B cell (primary cell): Measurements from ENCODE around the gene ITFG2. TPM values are rescaled to one million over a fixed set of nuclear protein-coding genes. Genes with fewer than 3 reads are reported as not detected.

Experiments used
- ATAC-seq: fragments of 200-7000 bp; cut with Tn5 transposase; one replicate; pipeline ENCODE4 v1.10.0; 2021; ENCODE audit warnings: low read depth, mild to moderate bottlenecking, moderate number of reproducible peaks, moderate library complexity
- CTCF ChIA-PET: fragments of 350-600 bp; sonication (Branson Sonifier 250); formaldehyde crosslinking; loops from one replicate; lab custom pipeline; 2021; ENCODE audit warnings: antibody characterized with exemption, inconsistent platforms; lab: Charles Lee
- POLR2A ChIA-PET: fragments of 350-600 bp; sonication (Branson Sonifier 250); formaldehyde crosslinking; loops from one replicate; lab custom pipeline; 2021; ENCODE audit warnings: antibody characterized with exemption; lab: Charles Lee
- DNase-seq: peaks from one replicate; pipeline ENCODE4 v3.0.0; 2013
- H2AFZ ChIP-seq: 2 replicates; pipeline ENCODE4 v1.6.1; 2012; ENCODE audit warnings: mild to moderate bottlenecking, low read depth, low read length; ENCODE audit not compliant: insufficient read depth, poor library complexity, severe bottlenecking
- H3K27ac ChIP-seq, 2 donors: 1 replicate in 1 of 2; 2 replicates in 1 of 2; pipeline ENCODE4 v1.5.1; 2012 to 2013; ENCODE audit warnings: low read length in 2 of 2, mild to moderate bottlenecking in 2 of 2, moderate library complexity in 1 of 2
- H3K27me3 ChIP-seq, 4 experiments: fragments of 200-600 bp in 1 of 4; sonication (generic) in 1 of 4; replicated peaks in 1 of 4; 1 replicate in 2 of 4; 2 replicates in 2 of 4; pipeline versions ENCODE4 v1.6.1 to v1.7.0; 2013 to 2016; ENCODE audit warnings: low read length in 3 of 4, mild to moderate bottlenecking in 2 of 4, mixed read lengths in 1 of 4, moderate library complexity in 1 of 4; ENCODE audit not compliant: insufficient read depth in 4 of 4, control insufficient read depth in 3 of 4; ENCODE audit errors: control extremely low read depth in 1 of 4
- H3K36me3 ChIP-seq, 2 experiments: replicated peaks in 1 of 2; 1 replicate in 1 of 2; 2 replicates in 1 of 2; pipeline versions ENCODE4 v1.6.1 to v1.7.1; 2013; ENCODE audit warnings: low read length in 1 of 2; ENCODE audit not compliant: insufficient read depth in 2 of 2, control insufficient read depth in 1 of 2; ENCODE audit errors: control extremely low read depth in 1 of 2, extremely low read depth in 1 of 2
- H3K4me1 ChIP-seq, 2 donors: fragments of 200-600 bp in 1 of 2; sonication (generic) in 1 of 2; 1 replicate in 1 of 2; 2 replicates in 1 of 2; pipeline versions ENCODE4 v1.5.1 to v1.6.1; 2013 to 2017; ENCODE audit warnings: low read length in 2 of 2; ENCODE audit not compliant: control insufficient read depth in 2 of 2, insufficient read depth in 2 of 2
- H3K4me2 ChIP-seq: replicated peaks from 2 replicates; pipeline ENCODE3; 2012; ENCODE audit warnings: mild to moderate bottlenecking, low read depth, low read length; ENCODE audit not compliant: poor library complexity, severe bottlenecking
- H3K4me3 ChIP-seq, 5 experiments: fragments of 200-600 bp in 1 of 5; sonication (generic) in 1 of 5; 1 replicate in 3 of 5; 2 replicates in 2 of 5; pipeline versions ENCODE4 v1.5.1 to v1.7.0; 2011 to 2016; ENCODE audit warnings: low read length in 4 of 5, mild to moderate bottlenecking in 4 of 5, low read depth in 2 of 5, control low read depth in 1 of 5, moderate library complexity in 1 of 5; ENCODE audit not compliant: insufficient read depth in 1 of 5; ENCODE audit errors: control extremely low read depth in 1 of 5, extremely low read depth in 1 of 5
- H3K79me2 ChIP-seq: fragments of 200-600 bp; sonication (generic); one replicate; pipeline ENCODE4 v1.6.0; 2016; ENCODE audit warnings: low read length; ENCODE audit not compliant: control insufficient read depth, insufficient read depth
- H3K9ac ChIP-seq: fragments of 200-600 bp; sonication (generic); 2 replicates; pipeline ENCODE4 v1.6.1; 2017; ENCODE audit warnings: mild to moderate bottlenecking, low read length, moderate library complexity
- H3K9me3 ChIP-seq, 3 donors: one replicate each; pipeline versions ENCODE4 v1.6.1 to v1.7.1; 2013; ENCODE audit warnings: low read length in 2 of 3; ENCODE audit not compliant: control insufficient read depth in 2 of 3, insufficient read depth in 1 of 3; ENCODE audit errors: control extremely low read depth in 1 of 3
- H4K20me1 ChIP-seq: 2 replicates; pipeline ENCODE4 v1.6.0; 2012; ENCODE audit warnings: mild to moderate bottlenecking, low read length; ENCODE audit not compliant: insufficient read depth, control insufficient read depth, poor library complexity, severe bottlenecking
- H3K27ac Mint-ChIP-seq: one replicate; pipeline ENCODE4 v1.8.0; 2021; ENCODE audit warnings: mixed read lengths
- H3K27me3 Mint-ChIP-seq: one replicate; pipeline ENCODE4 v1.8.0; 2021; ENCODE audit warnings: mixed read lengths
- H3K4me1 Mint-ChIP-seq: one replicate; pipeline ENCODE4 v1.8.0; 2021; ENCODE audit warnings: mixed read lengths
- H3K4me3 Mint-ChIP-seq: one replicate; pipeline ENCODE4 v1.8.0; 2021; ENCODE audit warnings: mixed read lengths
- H3K9me3 Mint-ChIP-seq: one replicate; pipeline ENCODE4 v1.8.0; 2022; ENCODE audit warnings: mixed read lengths; ENCODE audit not compliant: insufficient read depth
- CTCF ChIP-seq: fragments of 200-600 bp; IDR thresholded peaks from one replicate; pipeline ENCODE4 v1.8.0; 2022; ENCODE audit warnings: antibody characterized with exemption, mild to moderate bottlenecking
- EZH2 ChIP-seq: IDR thresholded peaks from 2 replicates; pipeline ENCODE4 v1.6.1; 2012; ENCODE audit warnings: borderline replicate concordance, low read depth, mild to moderate bottlenecking, moderate library complexity, low read length; ENCODE audit not compliant: insufficient read depth, poor library complexity, severe bottlenecking
- WGBS: methylation state at CpG from one replicate; pipeline ENCODE4 v1.1.5; 2013; ENCODE audit warnings: missing lambda C conversion rate; ENCODE audit not compliant: insufficient coverage; 5-methylcytosine and 5-hydroxymethylcytosine counted together
- intact Hi-C: fragments of 100-400 bp; cut with micrococcal nuclease; formaldehyde crosslinking; loops from one replicate; pipeline ENCODE4 v1.10.0; 2022
- polyA plus RNA-seq: library from polyadenylated mRNA; depleted of rRNA; stranded (reverse); fragments of >200 nt; gene quantifications from 2 replicates; pipeline ENCODE4 v1.2.3, GENCODE V29; 2012
- total RNA-seq, 2 donors: library from RNA; stranded (reverse); fragments of 120-200 nt in 1 of 2; gene quantifications; 1 replicate in 1 of 2; 2 replicates in 1 of 2; pipeline versions ENCODE4 v1.2.3 to v1.2.4, GENCODE V29; 2013 to 2022

The ITFG2 gene
- total and polyA plus RNA-seq, 2 donors (not counting 1 experiment from before 2014, with no cell fraction given), result 88.2 to 137 TPM

GRCh38 chr12:2854669-2855453 lies 42.4 kb downstream of the ITFG2 start:
- Histone ChIP-seq H3K27ac (no peak overlapping the region), H3K79me2 (no peaks in the 10 kb centered on the region), H3K4me1 (no peaks in the 10 kb centered on the region), H3K36me3 (peaks cover 0 to 10% of the 10 kb centered on the region in 2 experiments), H3K9me3 (no peaks in the 10 kb centered on the region), H3K9ac (no peak overlapping the region), H2AFZ (no peak overlapping the region), H3K4me2 (no peak overlapping the region), H3K4me3 (no peak overlapping the region), H3K27me3 (no peaks in the 10 kb centered on the region), H4K20me1 (no peaks in the 10 kb centered on the region)
- ATAC-seq, result no peak
- Mint-ChIP-seq H3K4me3 (no peak overlapping the region), H3K4me1 (no peaks in the 10 kb centered on the region), H3K27me3 (no peaks in the 10 kb centered on the region), H3K9me3 (no peaks in the 10 kb centered on the region), H3K27ac (no peak overlapping the region)
- WGBS, result 93% methylated on average over 19 of the region's 25 CpGs
- CTCF ChIA-PET, result interaction anchor here (0.6 to 3.8 kb wide), 7 partner anchors 9 to 187 kb away, joined by 3 to 22 read pairs (median 3); no protein-coding TSS in a partner anchor
- POLR2A ChIA-PET, result no interaction called here
- TF ChIP-seq EZH2 (no peak), CTCF (no peak)
- DNase-seq, result no peak
- intact Hi-C loops, result loop anchor here (10.0 kb wide), 1 partner anchor 180 kb away; no protein-coding TSS in a partner anchor

- no peaks in the 10 kb centered on the region for H3K4me1 ChIP-seq
- TF ChIP-seq EZH2, result no peak
- no peak for TF ChIP-seq CTCF
- no peak overlapping the region for H3K9ac ChIP-seq
- ChIA-PET POLR2A (no interaction called here), CTCF (interaction anchor here (1.1 to 3.8 kb wide), 2 partner anchors 23 to 89 kb away, joined by 3 to 22 read pairs; no protein-coding TSS in a partner anchor)
- Mint-ChIP-seq H3K27me3 (no peaks in the 10 kb centered on the region), H3K9me3 (no peaks in the 10 kb centered on the region), H3K4me1 (no peaks in the 10 kb centered on the region), H3K4me3 (no peak overlapping the region), H3K27ac (no peak overlapping the region)
- H3K27ac ChIP-seq, result no peak overlapping the region
- DNase-seq (no peak), ATAC-seq (no peak)
- H3K36me3 ChIP-seq, result peaks cover 0 to 10% of the 10 kb centered on the region in 2 experiments
- no peak overlapping the region for H3K4me3 ChIP-seq
- no peaks in the 10 kb centered on the region for H3K27me3 ChIP-seq
- intact Hi-C loops, result loop anchor here (10.0 kb wide), 1 partner anchor 179 kb away; no protein-coding TSS in a partner anchor
- no peaks in the 10 kb centered on the region for H3K79me2 ChIP-seq
- H2AFZ ChIP-seq, result no peak overlapping the region
- 93% methylated on average over 7 of the region's 7 CpGs for WGBS
- H3K4me2 ChIP-seq, result no peak overlapping the region
- no peaks in the 10 kb centered on the region for H3K9me3 ChIP-seq
- H4K20me1 ChIP-seq, result no peaks in the 10 kb centered on the region
These were observed 43.1 kb downstream of the ITFG2 start for GRCh38 chr12:2855546-2855945.
